HAP-1 (cell line): ENCODE results near the gene ANKRD55.

ENCODE experiments used
- DNase-seq, 2 experiments: peaks; one replicate each; pipeline ENCODE4 v3.0.0-alpha.2; 2016 to 2020; ENCODE audit warnings: low spot score in 2 of 2
- H3K27me3 ChIP-seq: fragments of 250-450 bp; sonication (Bioruptor Pico); 2 replicates; pipeline ENCODE4 v1.5.1; 2020; ENCODE audit warnings: low read depth, mild to moderate bottlenecking, moderate library complexity
- H3K36me3 ChIP-seq: fragments of 250-450 bp; sonication (Bioruptor Pico); replicated peaks from 2 replicates; pipeline ENCODE4 v1.5.1; 2020; ENCODE audit warnings: mild to moderate bottlenecking
- H3K4me1 ChIP-seq: fragments of 250-450 bp; sonication (Bioruptor Pico); 2 replicates; pipeline ENCODE4 v1.5.1; 2020; ENCODE audit warnings: mild to moderate bottlenecking
- H3K4me3 ChIP-seq: fragments of 250-450 bp; sonication (Bioruptor Pico); 2 replicates; pipeline ENCODE4 v1.5.1; 2020; ENCODE audit warnings: mild to moderate bottlenecking, moderate library complexity
- H3K9me3 ChIP-seq: fragments of 250-450 bp; sonication (Bioruptor Pico); 2 replicates; pipeline ENCODE4 v1.5.1; 2020; ENCODE audit warnings: mild to moderate bottlenecking, moderate library complexity
- in situ Hi-C: fragments of 300-500 bp; cut with MboI; formaldehyde crosslinking; loops from 3 replicates; pipeline ENCODE4 v1.14.3; 2020; ENCODE audit warnings: low sequenced_read_pairs, inconsistent platforms, mixed read lengths

ANKRD55 gene

DNA sequence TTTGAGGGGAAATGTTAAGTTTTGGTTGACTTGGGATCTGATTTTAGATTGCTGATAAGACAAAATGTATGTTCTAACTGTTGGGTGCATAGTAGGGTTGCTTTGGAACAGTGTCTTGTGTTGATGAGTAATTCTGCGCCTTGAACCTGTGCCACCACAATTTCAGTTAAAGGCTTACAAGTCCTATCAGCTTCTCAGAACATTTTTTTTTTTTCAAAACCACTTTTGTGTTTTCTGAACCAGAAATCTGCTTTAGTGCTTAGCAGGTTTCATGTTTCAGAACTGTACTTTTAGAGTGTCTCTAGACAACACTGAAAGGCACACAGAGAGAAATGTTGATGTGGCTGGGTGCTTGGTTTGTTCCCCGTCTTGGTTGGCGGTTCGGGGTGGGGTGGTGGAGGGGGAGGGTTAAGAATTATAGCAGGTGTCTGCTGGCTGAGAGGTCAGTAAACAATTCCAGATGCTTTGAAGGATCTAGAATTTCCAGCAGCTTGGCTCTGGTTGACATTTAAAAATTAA, 84.6 kb downstream of the ANKRD55 start:
- H3K27me3 ChIP-seq: no peaks in the 10 kb centered on the region
- no peaks in the 10 kb centered on the region for H3K36me3 ChIP-seq
- no peak overlapping the region for H3K4me3 ChIP-seq
- no peaks in the 10 kb centered on the region for H3K9me3 ChIP-seq
- peaks cover 4% of the 10 kb centered on the region; the same call in 1 of the 2 replicates for H3K4me1 ChIP-seq
- in situ Hi-C loops: no loop called here
- no peak for DNase-seq

DNA sequence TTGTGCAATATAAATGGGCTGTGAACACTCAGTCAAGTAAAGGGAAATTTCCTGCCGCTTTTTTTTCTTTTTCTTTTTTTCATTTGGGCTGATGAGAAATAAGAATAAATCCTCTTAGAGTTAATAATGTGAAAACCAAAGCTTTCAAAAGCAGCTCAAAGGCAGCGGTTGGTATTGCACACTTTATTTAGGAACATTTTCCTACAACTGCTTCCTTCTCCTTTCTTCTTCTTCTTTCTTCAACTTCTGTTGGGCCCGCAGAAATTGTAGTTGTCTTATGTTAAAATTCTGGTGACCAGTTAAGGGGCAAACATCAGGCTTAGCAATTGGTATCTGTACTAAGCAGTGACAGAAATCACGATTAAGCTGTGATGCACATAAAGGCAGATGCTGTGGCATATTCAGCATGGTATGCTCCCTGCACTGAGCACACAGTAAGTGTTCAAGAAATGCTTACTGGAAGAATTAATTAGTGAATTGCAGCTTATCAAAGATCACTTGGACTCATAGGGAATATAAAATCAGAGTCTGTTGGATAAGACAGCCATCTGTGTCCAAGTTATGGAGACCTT, 85.4 kb downstream of the ANKRD55 start:
- H3K4me1 ChIP-seq: peaks cover 4% of the 10 kb centered on the region; the same call in 1 of the 2 replicates
- DNase-seq: no peak
- in situ Hi-C loops: no loop called here
- no peaks in the 10 kb centered on the region for H3K36me3 ChIP-seq
- H3K4me3 ChIP-seq: no peak overlapping the region
- H3K9me3 ChIP-seq: no peaks in the 10 kb centered on the region
- H3K27me3 ChIP-seq: no peaks in the 10 kb centered on the region

DNA sequence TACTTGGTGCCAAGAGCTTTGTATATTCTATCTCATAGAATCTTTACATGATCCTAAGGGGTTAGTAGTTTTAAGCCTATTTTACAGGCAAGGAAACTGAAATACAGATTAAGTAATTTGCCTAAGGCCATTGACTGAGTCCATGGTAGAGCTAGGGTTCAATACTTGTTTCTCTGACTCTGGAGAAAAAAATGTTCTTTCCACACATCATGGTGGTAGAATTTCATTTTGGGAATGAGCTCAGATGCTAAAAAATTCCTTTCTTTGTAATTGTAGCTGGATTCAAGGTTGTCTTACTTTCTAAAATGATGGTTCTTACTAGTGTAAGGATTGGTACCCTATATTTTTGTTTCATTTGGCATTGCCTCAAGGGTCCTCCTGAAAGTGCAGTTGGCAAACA, 86.0 kb downstream of the ANKRD55 start:
- Histone ChIP-seq H3K9me3 (no peaks in the 10 kb centered on the region), H3K27me3 (no peaks in the 10 kb centered on the region), H3K4me1 (peaks cover under 1% of the 10 kb centered on the region; the same call in 1 of the 2 replicates), H3K36me3 (no peaks in the 10 kb centered on the region), H3K4me3 (no peak overlapping the region)
- in situ Hi-C loops: no loop called here
- no peak for DNase-seq

DNA sequence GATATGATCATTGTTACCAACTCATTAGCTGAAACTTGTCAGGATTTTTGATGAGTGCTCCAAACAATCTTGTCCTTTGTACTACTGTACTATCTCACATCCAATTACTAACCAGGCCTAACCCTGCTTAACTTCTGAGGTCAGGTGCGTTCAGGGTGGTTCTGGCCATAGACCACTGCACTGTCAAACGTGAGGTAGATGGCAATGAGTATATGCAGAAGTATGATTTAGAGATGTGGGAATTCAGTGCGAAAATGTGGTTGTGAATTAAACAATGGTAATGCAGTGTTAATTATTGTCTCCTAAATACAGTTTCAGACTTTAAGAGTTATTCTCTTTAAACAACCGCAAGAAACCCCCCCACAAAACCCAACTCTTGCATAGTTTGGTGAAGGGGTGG, 86.5 kb downstream of the ANKRD55 start:
- no peaks in the 10 kb centered on the region for H3K4me1 ChIP-seq
- in situ Hi-C loops: no loop called here
- DNase-seq: no peak
- H3K9me3 ChIP-seq: no peaks in the 10 kb centered on the region
- H3K4me3 ChIP-seq: no peak overlapping the region
- H3K36me3 ChIP-seq: no peaks in the 10 kb centered on the region
- no peaks in the 10 kb centered on the region for H3K27me3 ChIP-seq

DNA sequence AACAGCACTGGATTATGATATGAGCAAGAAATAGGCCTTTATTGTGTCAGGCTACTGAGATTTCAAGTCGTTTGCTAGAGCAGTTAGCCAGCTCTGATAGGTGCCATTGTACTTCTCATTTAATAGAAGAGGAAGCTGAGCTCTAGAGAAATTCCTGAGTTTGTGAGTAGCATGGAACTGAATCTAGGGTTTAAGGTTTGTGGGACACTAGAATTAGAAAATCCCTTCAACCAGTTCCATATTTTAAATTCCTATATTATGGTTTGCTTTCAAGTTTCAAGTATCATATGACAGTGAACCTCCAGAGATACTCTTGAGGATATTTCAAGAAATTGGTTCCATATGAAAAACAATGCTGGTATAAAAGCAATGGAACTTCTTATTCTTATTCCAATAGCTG, 87.6 kb downstream of the ANKRD55 start:
- H3K36me3 ChIP-seq: no peaks in the 10 kb centered on the region
- no peak for DNase-seq
- in situ Hi-C loops: no loop called here
- no peaks in the 10 kb centered on the region for H3K9me3 ChIP-seq
- H3K4me3 ChIP-seq: no peak overlapping the region
- no peaks in the 10 kb centered on the region for H3K4me1 ChIP-seq
- no peaks in the 10 kb centered on the region for H3K27me3 ChIP-seq

DNA sequence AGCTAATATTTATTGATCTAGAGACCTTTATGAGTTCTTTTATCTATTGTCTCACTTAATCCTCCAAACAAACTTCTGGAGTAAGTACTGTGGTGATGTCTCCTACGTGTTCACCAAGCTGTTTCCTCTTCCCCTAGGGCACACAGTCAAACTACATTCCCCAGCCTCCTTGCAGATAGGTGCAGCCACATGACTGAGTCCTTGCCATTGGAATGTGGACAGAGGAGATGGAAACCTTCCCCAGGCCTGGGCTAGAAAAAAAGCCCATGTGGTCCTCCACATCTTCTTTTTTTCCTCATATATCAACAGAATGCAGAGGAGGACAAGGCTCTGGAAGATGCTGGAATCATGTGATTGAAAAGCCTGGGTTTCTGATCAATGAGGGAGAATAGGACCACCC, 88.0 kb downstream of the ANKRD55 start:
- no peak for DNase-seq
- in situ Hi-C loops: no loop called here
- Histone ChIP-seq H3K27me3 (no peaks in the 10 kb centered on the region), H3K4me3 (no peak overlapping the region), H3K9me3 (no peaks in the 10 kb centered on the region), H3K36me3 (no peaks in the 10 kb centered on the region), H3K4me1 (no peaks in the 10 kb centered on the region)

DNA sequence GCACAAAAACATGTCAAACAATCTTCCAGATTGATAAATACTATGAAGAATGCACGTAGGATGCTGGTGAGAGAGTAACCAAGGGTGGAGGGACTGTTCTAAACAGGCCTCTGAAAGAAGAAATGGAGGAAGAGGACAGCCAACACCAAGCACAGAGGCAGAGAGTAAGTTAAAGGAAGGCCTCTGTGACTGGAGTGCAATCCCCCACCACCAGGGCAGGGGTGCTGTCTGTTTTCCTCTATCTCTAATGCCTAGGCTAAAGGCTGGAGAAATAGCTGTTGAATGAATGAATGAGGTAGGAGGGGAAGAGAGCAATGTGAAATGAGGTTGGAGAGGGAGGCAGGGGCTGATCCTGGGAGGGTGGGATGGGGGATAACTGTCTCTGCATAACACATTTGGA, 88.9 kb downstream of the ANKRD55 start:
- Histone ChIP-seq H3K9me3 (no peaks in the 10 kb centered on the region), H3K4me1 (no peaks in the 10 kb centered on the region), H3K27me3 (no peaks in the 10 kb centered on the region), H3K36me3 (no peaks in the 10 kb centered on the region), H3K4me3 (no peak overlapping the region)
- in situ Hi-C loops: no loop called here
- DNase-seq: no peak

DNA sequence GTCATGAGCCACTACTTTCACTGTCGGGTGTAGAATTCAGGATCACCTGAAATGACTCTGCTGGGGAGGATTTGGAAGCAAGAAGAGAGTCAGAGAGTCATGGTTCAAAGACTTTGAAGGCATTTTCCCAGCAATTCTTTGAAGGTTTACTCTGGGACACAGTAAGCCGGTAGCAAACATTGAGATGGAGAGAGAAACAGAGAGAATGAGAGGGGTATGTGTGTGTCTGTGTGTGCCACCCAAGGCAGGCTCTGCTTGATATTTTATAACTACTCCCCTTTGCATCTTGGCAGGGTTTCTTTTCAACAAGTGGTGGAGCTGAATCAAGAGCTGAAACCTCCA, 89.8 kb downstream of the ANKRD55 start:
- in situ Hi-C loops: no loop called here
- H3K9me3 ChIP-seq: no peaks in the 10 kb centered on the region
- no peak overlapping the region for H3K4me3 ChIP-seq
- no peaks in the 10 kb centered on the region for H3K27me3 ChIP-seq
- DNase-seq: no peak
- no peaks in the 10 kb centered on the region for H3K4me1 ChIP-seq
- H3K36me3 ChIP-seq: no peaks in the 10 kb centered on the region

DNA sequence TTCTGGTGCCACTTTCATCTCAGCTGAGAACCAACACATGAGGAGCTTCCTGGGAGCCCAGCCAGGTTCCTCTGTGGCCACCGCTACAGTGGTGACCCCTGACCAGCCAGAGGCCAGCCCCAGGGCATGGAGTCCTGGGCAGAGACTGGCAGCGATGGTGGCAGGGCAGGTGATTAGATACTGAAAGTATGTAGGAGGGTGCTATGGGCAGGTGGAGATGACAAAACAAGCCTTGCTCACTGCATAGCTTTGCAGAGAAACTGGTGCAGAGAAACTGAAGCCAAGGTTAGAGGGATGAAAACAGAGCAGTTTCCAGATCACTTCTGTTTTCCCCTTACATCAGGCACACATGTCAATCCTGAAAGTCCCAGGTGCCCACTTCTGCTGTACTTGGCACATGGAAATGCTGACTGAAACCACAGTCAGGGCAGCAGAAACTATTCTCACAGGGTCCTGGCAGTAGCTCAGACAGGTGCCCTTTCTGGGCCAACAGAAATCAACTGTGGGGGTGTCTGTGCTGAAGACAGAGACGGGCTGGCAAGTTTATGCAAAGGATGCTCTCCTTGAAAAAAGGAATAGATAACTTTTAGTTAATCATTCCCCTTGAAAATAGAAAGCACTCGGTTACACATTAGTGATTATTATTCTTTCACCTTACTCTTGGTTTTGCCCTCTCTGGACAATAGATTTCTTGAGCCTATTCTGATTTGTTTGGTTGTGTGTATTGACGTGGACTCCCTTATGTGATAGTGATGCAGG, 90.3 kb downstream of the ANKRD55 start:
- H3K4me1 ChIP-seq: no peaks in the 10 kb centered on the region
- no peaks in the 10 kb centered on the region for H3K36me3 ChIP-seq
- no peak overlapping the region for H3K4me3 ChIP-seq
- in situ Hi-C loops: no loop called here
- H3K9me3 ChIP-seq: no peaks in the 10 kb centered on the region
- no peaks in the 10 kb centered on the region for H3K27me3 ChIP-seq
- DNase-seq: no peak

DNA sequence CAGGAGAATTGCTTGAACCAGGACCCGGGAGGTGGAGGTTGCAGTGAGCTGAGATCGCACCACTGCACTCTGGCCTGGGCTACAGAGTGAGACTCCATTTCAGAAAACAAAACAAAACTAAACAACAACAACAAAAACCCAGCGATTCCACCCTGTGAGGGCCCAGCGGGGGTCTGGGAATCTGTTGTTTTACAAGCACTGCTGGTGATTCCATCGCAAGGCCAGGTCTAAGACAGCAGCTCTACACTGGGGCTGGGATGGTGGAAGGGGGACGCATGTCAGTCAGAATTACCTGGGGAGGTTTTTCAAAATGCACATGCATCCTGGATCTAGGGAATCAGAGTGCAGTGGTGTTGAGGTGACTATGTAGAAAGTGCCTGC, 90.9 kb downstream of the ANKRD55 start:
- H3K4me3 ChIP-seq: no peak overlapping the region
- no peak for DNase-seq
- in situ Hi-C loops: no loop called here

DNA sequence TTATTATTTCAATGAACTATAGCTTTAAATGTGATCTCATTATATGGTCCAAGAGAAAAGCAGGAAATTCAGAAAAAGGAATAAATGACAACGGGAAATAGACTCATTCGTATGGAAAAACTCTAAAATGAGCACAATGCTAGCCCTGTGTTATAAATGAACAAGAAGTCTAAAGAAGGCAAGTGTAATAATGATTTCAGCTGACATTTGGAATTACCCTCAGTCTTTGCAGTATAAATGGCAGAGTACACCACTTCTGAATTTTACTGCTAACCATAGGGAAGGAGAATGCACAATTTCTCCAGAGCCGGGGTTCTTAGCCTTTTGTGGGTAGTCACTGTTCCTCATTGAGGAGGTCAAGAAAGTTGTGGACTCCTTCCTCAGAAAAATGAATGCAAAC, 93.1 kb downstream of the ANKRD55 start:
- H3K4me3 ChIP-seq: no peak overlapping the region
- H3K9me3 ChIP-seq: no peaks in the 10 kb centered on the region
- H3K27me3 ChIP-seq: no peaks in the 10 kb centered on the region
- no peak for DNase-seq
- in situ Hi-C loops: no loop called here
- no peaks in the 10 kb centered on the region for H3K4me1 ChIP-seq
- no peaks in the 10 kb centered on the region for H3K36me3 ChIP-seq

More for the DNA sequence above, 90.9 kb downstream of the ANKRD55 start:
- Histone ChIP-seq H3K36me3 (no peaks in the 10 kb centered on the region), H3K27me3 (no peaks in the 10 kb centered on the region), H3K4me1 (no peaks in the 10 kb centered on the region), H3K9me3 (no peaks in the 10 kb centered on the region)

DNA sequence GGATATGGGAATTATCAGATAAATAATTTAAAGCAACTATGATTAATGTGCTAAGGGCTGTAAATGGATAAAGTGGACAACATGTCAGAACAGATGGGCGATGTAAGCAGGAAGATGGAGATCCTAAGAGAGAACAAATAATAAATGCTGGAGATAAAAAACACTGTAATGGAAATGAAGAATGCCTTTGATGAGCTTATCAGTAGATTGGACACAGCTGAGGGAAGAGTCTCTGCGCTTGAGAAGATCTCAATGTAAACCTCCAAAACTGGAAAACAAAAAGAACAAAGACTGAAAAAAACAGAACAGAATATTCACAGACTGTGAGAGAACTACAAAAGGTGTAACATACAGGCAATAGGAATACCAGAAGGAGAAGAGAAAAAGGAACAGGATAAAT, 102.5 kb downstream of the ANKRD55 start:
- no peaks in the 10 kb centered on the region for H3K4me1 ChIP-seq
- H3K36me3 ChIP-seq: no peaks in the 10 kb centered on the region
- H3K9me3 ChIP-seq: no peaks in the 10 kb centered on the region; the same call in 1 of the 2 replicates
- in situ Hi-C loops: no loop called here
- H3K4me3 ChIP-seq: no peak overlapping the region
- DNase-seq: no peak
- no peaks in the 10 kb centered on the region for H3K27me3 ChIP-seq

DNA sequence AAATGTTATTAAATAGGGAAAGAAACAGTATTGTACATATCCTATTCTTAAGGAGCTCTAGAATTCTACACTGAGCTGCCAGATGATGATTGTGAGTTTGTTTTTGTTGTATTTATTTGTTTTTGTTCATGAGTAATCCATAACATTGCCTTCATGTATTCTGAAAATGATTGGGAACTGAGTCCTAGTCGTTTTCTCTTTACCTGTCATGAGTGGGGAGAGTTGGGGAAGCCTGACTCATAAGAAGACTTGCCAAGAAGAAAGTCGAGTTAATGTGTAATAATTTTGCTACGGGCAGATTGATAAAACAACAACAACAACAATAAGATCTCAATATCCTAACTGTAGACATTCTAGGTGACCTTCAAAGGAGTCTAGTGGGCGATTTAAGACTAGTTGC, 103.8 kb downstream of the ANKRD55 start:
- Histone ChIP-seq H3K4me1 (no peaks in the 10 kb centered on the region), H3K27me3 (no peaks in the 10 kb centered on the region), H3K36me3 (no peaks in the 10 kb centered on the region), H3K4me3 (no peak overlapping the region), H3K9me3 (no peaks in the 10 kb centered on the region; the same call in 1 of the 2 replicates)
- in situ Hi-C loops: no loop called here
- no peak for DNase-seq

DNA sequence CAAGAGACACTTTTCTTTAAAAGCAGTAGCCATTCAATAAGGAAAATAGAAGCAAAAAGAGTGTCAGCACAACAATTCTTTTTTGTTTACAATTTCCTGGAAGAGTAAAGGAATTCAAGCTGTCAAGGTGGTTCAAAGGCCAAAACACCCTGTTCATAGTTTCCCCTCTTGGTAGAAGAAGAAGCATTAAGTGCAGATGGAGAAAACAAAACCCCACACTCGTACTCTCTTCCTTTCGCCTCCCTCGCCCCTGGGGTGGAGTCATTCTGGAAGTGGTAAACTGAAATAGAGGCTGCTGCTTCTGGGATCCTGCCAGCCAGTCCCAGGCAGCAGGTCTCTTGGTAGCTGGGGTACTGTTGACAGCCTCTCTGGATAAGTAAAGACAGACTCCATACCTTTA, 105.0 kb downstream of the ANKRD55 start:
- H3K9me3 ChIP-seq: no peaks in the 10 kb centered on the region; the same call in 1 of the 2 replicates
- in situ Hi-C loops: no loop called here
- no peaks in the 10 kb centered on the region for H3K36me3 ChIP-seq
- H3K4me3 ChIP-seq: no peak overlapping the region
- no peaks in the 10 kb centered on the region for H3K4me1 ChIP-seq
- no peaks in the 10 kb centered on the region for H3K27me3 ChIP-seq
- no peak for DNase-seq
